HG02588 (cell line): Measurements from ENCODE around the gene PTCH1.

Source experiments
- ATAC-seq: cut with Tn5 transposase; IDR thresholded peaks from one replicate; pipeline ENCODE4 v1.9.1; 2021; ENCODE audit warnings: mild to moderate bottlenecking, moderate library complexity; ENCODE audit not compliant: unreplicated experiment

The PTCH1 gene

DNA sequence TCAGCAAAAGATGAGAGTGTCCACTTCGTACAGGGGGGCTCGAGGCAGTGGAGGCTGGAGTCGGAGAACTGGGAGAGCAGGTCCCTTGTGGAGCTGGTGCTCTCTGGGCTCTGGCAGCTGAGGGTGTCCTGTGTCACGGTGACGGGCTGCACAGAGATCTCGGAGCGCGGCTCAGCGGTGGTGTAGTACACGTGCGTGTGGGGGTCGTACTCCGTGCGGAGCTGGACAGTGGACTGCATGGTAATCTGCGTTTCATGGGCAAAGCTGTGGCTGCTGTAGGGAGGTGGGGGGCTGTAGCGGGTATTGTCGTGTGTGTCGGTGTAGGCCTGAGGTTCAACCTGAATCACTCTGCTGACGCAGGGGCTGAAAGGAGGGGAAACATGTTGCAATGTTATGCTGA is 48.0 kb downstream of the PTCH1 start:
- ATAC-seq: no peak

- ATAC-seq: no peak
Observed at GRCh38 chr9:95465115-95465514, 51.7 kb downstream of the PTCH1 start.

DNA sequence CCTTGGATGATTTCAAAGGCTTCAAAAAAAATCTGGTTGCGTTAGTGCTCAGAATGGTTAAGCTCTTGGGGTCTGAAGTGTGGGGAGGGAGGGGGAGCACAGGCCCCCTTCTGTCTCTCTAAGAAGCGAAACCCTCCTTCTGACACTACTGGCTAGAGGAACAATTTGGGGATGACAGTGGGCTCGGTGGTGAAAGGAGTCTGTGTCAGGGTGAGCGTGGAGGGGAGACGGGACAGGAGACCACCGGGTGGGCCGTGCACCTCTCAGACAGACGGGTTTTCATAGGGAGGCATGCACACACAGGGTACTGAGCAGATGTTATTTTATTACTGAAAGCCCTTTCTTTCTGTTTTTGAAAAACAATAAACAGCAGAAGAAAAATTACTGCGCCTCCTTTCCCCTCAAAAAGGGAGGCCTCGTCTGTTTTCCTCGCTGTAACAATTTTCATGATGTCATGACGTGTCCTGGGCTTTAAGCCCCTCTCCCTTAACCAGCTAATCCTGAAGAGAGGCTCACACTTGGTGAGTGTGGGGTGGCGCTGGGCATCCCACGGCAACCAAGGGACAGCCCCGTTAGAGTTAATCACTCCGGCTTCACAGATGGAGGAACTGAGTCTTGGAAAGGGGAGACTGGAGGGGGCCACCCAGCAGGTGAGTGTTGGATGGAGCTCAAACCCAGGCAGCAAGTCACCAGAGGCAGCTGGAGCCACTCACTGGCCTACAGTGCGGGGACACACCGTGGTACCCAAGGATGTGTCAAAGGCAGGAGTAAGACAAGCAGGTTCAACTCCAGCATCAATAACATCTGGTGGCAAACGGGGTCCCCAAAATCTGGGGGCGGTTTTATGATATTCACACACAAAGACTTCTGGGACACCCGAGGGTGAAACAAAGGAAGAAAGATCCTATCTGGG is 53.4 kb downstream of the PTCH1 start:
- ATAC-seq: peak; percentile 5

GRCh38 chr9:95462249-95463147 is 54.3 kb downstream of the PTCH1 start:
- ATAC-seq: peak; percentile 93

DNA sequence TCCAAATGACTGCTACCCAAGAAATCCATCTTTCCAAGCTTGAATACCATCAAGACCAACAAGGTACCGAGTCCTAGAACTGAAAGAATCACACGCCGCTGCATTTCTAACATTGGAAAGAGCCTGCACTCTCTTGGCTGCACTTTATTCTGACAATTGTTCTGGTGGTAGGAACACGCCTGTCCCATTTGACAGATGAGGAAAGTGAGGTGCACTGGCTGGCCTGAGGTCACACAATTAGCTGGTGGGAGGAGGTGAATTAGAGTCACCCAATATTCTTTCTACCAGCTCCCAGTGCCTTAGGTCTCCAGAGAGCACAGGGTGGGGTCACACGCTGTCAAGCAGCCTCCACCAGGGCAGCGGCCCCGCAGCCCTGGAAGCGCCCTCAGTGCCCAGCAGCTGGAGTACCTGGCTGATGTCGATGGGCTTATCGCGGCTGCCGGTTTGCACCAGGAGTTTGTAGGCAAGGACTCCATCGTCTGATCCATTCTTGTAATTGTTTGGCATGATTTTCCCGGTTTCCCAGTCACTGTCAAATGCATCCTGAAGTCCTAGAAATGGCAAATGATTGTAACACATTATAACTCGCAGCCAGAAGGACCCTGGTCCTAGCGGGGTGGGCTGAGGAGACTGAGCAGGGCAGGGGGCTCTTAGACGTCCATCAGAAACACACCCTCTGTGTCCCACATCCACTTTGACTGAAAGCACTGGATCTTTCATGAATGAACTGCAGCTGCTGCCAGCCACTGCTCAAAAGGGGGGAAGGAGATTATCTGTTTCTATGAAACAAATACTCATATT is 55.1 kb downstream of the PTCH1 start:
- no peak for ATAC-seq

DNA sequence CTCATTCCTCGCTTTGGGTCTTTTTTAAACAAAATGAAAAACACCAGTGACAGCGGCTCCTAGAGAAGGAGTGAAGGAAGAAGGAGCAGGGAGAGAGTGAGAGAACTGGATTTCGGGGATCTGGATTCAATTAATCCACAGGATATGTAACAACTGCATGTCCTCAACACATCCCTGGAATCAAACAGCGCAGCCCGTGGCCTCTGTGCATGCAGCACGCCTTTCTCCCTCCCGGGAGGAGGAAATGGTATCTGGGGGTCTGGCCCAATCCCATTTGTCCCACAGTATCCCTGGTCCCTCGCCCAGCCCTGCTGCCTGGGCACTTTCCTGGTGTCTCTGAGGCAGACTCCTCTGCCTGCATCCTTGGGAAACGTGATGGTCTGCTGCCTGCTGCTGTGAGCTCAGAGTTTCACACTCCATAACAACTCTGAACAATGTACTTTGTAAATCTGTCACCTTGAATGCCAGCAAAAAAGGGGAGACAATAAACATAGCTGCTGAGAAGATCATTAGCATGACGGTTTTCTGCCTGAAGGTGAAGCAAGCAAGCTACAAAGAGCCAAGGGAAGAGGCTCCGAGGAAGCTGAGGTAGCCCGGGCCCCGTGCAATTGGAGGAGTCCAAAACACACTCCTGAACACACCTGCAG is 56.1 kb downstream of the PTCH1 start:
- ATAC-seq: no peak

GRCh38 chr9:95459851-95460517 is 56.8 kb downstream of the PTCH1 start:
- no peak for ATAC-seq

- ATAC-seq: no peak
Observed at GRCh38 chr9:95459178-95459577, 57.6 kb downstream of the PTCH1 start.

GRCh38 chr9:95458666-95459065 is 58.1 kb downstream of the PTCH1 start:
- no peak for ATAC-seq

DNA sequence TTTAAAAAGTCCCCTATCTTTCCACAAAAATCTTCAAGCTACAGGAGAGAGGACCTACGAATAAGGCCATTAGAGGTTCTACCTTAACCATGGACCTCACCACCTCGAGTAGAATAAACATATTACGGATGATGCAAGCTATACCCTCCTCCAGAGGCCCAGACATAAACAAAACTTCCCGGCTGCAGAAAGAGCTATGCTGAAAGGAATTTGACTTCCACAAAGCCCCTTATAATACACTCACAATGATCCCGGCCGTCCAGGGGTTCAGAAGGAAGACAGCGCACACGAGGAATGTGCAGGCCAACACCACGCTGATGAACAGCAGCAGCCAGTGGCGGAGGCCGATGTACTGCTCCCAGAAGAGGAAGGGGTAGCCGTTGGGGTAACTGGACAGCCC is 59.0 kb downstream of the PTCH1 start:
- no peak for ATAC-seq

DNA sequence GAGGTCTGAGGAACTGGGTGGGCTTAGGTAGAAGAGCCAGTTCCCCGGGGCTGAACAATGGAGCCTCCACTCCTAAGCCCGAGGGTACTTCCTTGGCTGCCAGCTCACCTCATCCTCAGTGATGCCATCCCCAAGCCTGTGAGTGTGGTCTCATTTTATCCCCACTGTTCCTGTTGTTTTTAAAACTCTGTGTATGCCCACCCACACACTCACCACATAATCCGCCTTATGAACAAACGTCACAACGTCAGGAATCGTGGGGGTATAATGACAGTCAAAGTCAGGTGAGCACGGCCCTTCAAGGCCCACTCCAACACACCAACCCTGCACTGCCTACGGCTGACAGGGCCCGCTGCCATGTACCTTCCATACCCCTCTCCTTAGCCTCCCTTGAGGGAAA is 61.1 kb downstream of the PTCH1 start:
- ATAC-seq: no peak

DNA sequence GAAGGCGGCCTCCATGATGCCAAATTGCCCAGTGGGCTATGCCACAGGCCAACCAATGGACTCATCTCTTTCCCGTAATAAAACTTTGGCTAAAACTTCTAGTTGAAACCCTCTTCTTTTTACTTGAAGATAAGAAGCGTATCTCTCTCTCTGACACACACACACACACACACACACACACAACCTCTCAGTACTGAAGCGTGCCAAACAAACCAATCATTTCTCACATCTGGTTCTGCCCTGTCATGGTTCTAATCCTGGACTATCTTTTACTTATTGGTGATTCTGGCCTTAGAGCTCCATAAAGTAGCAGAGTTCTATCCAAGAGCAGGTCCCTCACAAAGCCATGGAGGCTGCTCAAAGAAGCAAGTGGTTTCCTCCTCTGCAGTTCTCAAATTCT is 64.6 kb downstream of the PTCH1 start:
- no peak for ATAC-seq

GRCh38 chr9:95451065-95451426 is 65.7 kb downstream of the PTCH1 start:
- no peak for ATAC-seq

DNA sequence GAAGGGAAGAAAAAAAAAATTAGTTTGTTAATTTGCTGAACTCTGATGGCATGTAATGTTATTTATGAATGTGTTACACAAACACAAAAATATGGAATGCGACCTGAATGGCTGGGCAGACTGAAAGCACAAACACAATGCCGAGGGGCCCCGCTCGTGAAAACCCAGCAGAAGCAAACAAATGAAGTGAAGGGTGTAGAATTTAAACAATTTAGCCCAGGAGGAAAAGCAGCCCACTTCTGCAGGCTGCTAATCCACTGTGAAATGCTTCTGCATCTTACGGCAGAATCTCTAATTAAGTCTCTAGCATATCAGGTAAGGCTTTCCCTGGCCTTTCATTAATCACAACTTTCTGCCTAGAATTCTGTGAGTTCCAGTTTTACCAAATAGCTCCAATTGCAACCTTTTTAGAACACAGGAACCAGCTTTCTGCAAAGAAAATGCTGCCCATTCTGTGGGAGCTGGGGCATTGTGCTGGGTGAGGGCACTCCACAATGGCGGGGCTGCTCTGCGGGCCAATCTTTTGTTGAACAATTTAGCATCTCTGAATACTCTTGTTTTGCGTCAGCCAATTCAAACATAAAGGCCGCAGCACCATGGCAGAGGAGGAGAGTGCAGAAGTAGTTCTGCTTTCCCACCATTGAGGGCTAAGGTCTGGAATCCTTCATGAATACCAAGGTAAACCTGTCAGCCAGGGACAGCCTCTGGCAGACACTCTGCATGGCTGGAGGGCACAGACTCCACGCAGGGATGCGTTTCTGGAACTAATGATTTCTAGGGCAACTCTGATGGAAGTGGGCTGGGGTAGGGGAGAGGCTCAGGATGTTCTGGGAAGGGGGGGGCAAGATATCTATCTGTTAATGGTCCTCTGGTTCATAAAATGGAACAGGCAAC is 66.4 kb downstream of the PTCH1 start:
- no peak for ATAC-seq

DNA sequence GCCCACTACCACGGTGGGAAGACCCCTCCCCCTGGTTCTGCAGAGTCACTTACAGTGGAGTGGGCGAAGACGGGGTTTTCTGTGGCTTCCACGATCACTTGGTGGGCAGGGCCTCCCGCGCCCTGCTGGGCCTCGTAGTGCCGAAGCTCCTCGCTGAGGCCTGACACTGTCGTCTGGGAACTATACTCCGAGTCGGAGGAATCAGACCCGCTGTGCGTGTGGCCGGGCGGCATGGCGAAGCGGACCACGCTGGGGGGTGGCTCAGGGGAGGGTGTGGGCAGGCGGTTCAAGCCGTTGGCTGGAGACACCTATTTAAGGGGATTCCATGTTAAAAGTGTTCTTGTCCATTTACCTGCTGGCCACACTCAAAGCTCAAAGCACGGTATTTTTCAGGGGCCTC is 67.8 kb downstream of the PTCH1 start:
- no peak for ATAC-seq

DNA sequence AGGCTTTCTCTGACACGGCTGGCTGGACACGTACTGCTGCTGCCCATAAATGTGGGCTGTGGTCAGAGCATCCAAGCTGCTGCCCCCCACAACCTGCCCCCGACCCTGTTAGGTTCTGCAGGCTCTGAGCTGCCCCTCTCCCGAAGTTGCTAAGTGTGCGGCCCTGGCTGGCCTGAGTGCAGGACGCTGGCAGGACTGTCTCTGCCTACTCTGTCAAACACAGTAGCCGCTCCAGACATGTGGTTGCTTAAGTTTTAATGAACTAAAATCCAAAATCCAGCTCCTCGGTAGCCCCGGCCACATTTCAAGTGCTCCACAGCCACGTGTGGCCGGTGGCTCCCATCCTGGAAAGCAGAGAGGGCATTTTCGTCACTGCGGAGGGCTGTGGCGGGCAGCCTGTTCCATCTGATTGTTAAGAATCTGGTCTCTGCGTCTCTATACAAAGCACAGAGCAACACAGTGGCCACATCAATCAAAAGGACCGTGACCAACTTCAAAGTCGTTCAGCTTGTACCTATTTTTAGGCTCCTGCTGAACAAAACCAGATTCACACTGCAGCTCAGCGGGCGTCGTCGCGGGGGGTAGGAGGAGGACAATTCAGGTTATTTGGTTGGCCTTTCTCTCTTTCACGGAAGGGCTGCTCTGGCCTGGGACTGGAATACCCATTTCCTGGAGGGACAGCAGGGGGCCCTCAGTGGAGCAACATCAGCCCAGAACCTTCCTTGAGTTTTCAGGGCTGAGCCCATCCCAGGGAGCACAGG is 68.9 kb downstream of the PTCH1 start:
- no peak for ATAC-seq

- no peak for ATAC-seq
Observed at GRCh38 chr9:95446984-95447383, 69.8 kb downstream of the PTCH1 start.

GRCh38 chr9:95446259-95446658 is 70.5 kb downstream of the PTCH1 start:
- no peak for ATAC-seq
